ENCODE data around the gene CSNK2A1. TPM values are rescaled to one million over a fixed set of nuclear protein-coding genes. Genes with fewer than 3 reads are reported as not detected.

The CSNK2A1 gene
- total and polyA plus RNA-seq, 2 donors (not counting 1 experiment from before 2014, with no cell fraction given): 28.3 to 125 TPM

- H3K4me1 Mint-ChIP-seq: peaks cover 40% of the 10 kb centered on the region
These were observed 82.9 kb downstream of the CSNK2A1 start for GRCh38 chr20:460707-461106.

GRCh38 chr20:460180-460579 is 83.4 kb downstream of the CSNK2A1 start:
- no peak overlapping the region for H3K9ac ChIP-seq (ENCODE audit: low read length)
- peaks cover 14 to 17% of the 10 kb centered on the region in 2 donors for H3K4me1 ChIP-seq (ENCODE audit: control insufficient read depth in 2 of 2, insufficient read depth in 2 of 2, low read length in 2 of 2)
- Mint-ChIP-seq H3K9me3 (ENCODE audit: insufficient read depth) (no peaks in the 10 kb centered on the region), H3K27me3 (no peaks in the 10 kb centered on the region), H3K4me3 (peak overlapping the region; percentile 37), H3K4me1 (peaks cover 40% of the 10 kb centered on the region), H3K27ac (no peak overlapping the region)
- peaks cover 38% of the 10 kb centered on the region for H4K20me1 ChIP-seq (ENCODE audit: control insufficient read depth, insufficient read depth, low read length, poor library complexity, severe bottlenecking)
- intact Hi-C loops (cut with micrococcal nuclease): no loop called here
- H3K4me3 ChIP-seq (ENCODE audit: control extremely low read depth in 1 of 5, extremely low read depth in 1 of 5, insufficient read depth in 1 of 5, low read depth in 2 of 5, low read length in 4 of 5): no peak overlapping the region
- no peak for ATAC-seq (ENCODE audit: low read depth)
- POLR2A ChIA-PET: no interaction called here
- H3K9me3 ChIP-seq (ENCODE audit: control extremely low read depth in 1 of 3, control insufficient read depth in 2 of 3, insufficient read depth in 1 of 3, low read length in 2 of 3): no peaks in the 10 kb centered on the region
- peaks cover 62% of the 10 kb centered on the region for H3K79me2 ChIP-seq (ENCODE audit: control insufficient read depth, insufficient read depth, low read length)
- H3K27me3 ChIP-seq (replicated peaks in 1 of 4; ENCODE audit: control extremely low read depth in 1 of 4, control insufficient read depth in 3 of 4, insufficient read depth in 4 of 4, low read length in 3 of 4): no peaks in the 10 kb centered on the region
- no CpG with 5 or more reads among the region's 3 CpGs for WGBS (ENCODE audit: insufficient coverage)
- no peak for DNase-seq
- H3K4me2 ChIP-seq (replicated peaks; ENCODE audit: low read depth, low read length, poor library complexity, severe bottlenecking): no peak overlapping the region
- H3K27ac ChIP-seq (ENCODE audit: low read length in 2 of 2): no peak overlapping the region
- CTCF ChIA-PET: interaction anchor here (1.0 kb wide), 1 partner anchor 18 kb away, joined by 6 read pairs; no protein-coding TSS in a partner anchor
- H2AFZ ChIP-seq (ENCODE audit: insufficient read depth, low read depth, low read length, poor library complexity, severe bottlenecking): no peak overlapping the region
- no peaks in the 10 kb centered on the region for H3K36me3 ChIP-seq (replicated peaks in 1 of 2; ENCODE audit: control extremely low read depth in 1 of 2, control insufficient read depth in 1 of 2, extremely low read depth in 1 of 2, insufficient read depth in 2 of 2, low read length in 1 of 2)
- TF ChIP-seq CTCF (IDR thresholded peaks at IDR 0.05) (no peak), EZH2 (IDR thresholded peaks at IDR 0.05; ENCODE audit: borderline replicate concordance, insufficient read depth, low read depth, low read length, poor library complexity, severe bottlenecking) (no peak)

More at GRCh38 chr20:460707-461106, 82.9 kb downstream of the CSNK2A1 start:
- no CpG with 5 or more reads among the region's 2 CpGs for WGBS (ENCODE audit: insufficient coverage)
- H3K4me1 ChIP-seq (ENCODE audit: control insufficient read depth in 2 of 2, insufficient read depth in 2 of 2, low read length in 2 of 2): peaks cover 14 to 17% of the 10 kb centered on the region in 2 donors
- no peak overlapping the region for H3K27ac ChIP-seq (ENCODE audit: low read length in 2 of 2)
- H3K27ac Mint-ChIP-seq: no peak overlapping the region
- H2AFZ ChIP-seq (ENCODE audit: insufficient read depth, low read depth, low read length, poor library complexity, severe bottlenecking): no peak overlapping the region
- DNase-seq: no peak
- H3K4me2 ChIP-seq (replicated peaks; ENCODE audit: low read depth, low read length, poor library complexity, severe bottlenecking): peak overlapping the region; percentile 11
- ChIA-PET CTCF (no interaction called here), POLR2A (interaction anchor here (2.3 kb wide), 1 partner anchor 53 kb away, joined by 7 read pairs; the partner anchor contains the start of gene RBCK1)
- intact Hi-C loops (cut with micrococcal nuclease): no loop called here
- no peaks in the 10 kb centered on the region for H3K36me3 ChIP-seq (replicated peaks in 1 of 2; ENCODE audit: control extremely low read depth in 1 of 2, control insufficient read depth in 1 of 2, extremely low read depth in 1 of 2, insufficient read depth in 2 of 2, low read length in 1 of 2)
- H3K27me3 ChIP-seq (replicated peaks in 1 of 4; ENCODE audit: control extremely low read depth in 1 of 4, control insufficient read depth in 3 of 4, insufficient read depth in 4 of 4, low read length in 3 of 4): no peaks in the 10 kb centered on the region
- H3K9ac ChIP-seq (ENCODE audit: low read length): no peak overlapping the region
- peak overlapping the region; percentile 67 for H3K4me3 Mint-ChIP-seq
- no peaks in the 10 kb centered on the region for H3K27me3 Mint-ChIP-seq
- TF ChIP-seq EZH2 (IDR thresholded peaks at IDR 0.05; ENCODE audit: borderline replicate concordance, insufficient read depth, low read depth, low read length, poor library complexity, severe bottlenecking): no peak
- TF ChIP-seq CTCF (IDR thresholded peaks at IDR 0.05): no peak
- no peaks in the 10 kb centered on the region for H3K9me3 Mint-ChIP-seq (ENCODE audit: insufficient read depth)
- peaks cover 36% of the 10 kb centered on the region for H4K20me1 ChIP-seq (ENCODE audit: control insufficient read depth, insufficient read depth, low read length, poor library complexity, severe bottlenecking)
- no peak overlapping the region for H3K4me3 ChIP-seq (ENCODE audit: control extremely low read depth in 1 of 5, extremely low read depth in 1 of 5, insufficient read depth in 1 of 5, low read depth in 2 of 5, low read length in 4 of 5)
- no peaks in the 10 kb centered on the region for H3K9me3 ChIP-seq (ENCODE audit: control extremely low read depth in 1 of 3, control insufficient read depth in 2 of 3, insufficient read depth in 1 of 3, low read length in 2 of 3)
- H3K79me2 ChIP-seq (ENCODE audit: control insufficient read depth, insufficient read depth, low read length): peaks cover 57% of the 10 kb centered on the region
- no peak for ATAC-seq (ENCODE audit: low read depth)
